HEK293 (cell line): ENCODE measurements around the gene MTOR.

Experiments used
- CTCF ChIP-seq: fragments of 450-650 bp; formaldehyde crosslinking; IDR thresholded peaks from 2 replicates; pipeline ENCODE4 v1.5.1; 2016; ENCODE audit warnings: missing biosample characterization, missing genetic modification characterization
- HOXA7 ChIP-seq: sonication (generic); formaldehyde crosslinking; IDR thresholded peaks from 2 replicates; pipeline ENCODE4 v1.8.1; 2022; ENCODE audit warnings: missing genetic modification reagents, borderline replicate concordance
- IKZF3 ChIP-seq: fragments of 450-650 bp; IDR thresholded peaks from 2 replicates; pipeline ENCODE4 v1.5.0; 2018; ENCODE audit warnings: missing biosample characterization, mild to moderate bottlenecking, missing genetic modification characterization, moderate library complexity
- PATZ1 ChIP-seq: fragments of 450-650 bp; formaldehyde crosslinking; IDR thresholded peaks from 2 replicates; pipeline ENCODE4 v1.5.1; 2016; ENCODE audit warnings: missing biosample characterization, missing genetic modification characterization
- PRDM1 ChIP-seq: fragments of 450-650 bp; formaldehyde crosslinking; IDR thresholded peaks from 2 replicates; pipeline ENCODE4; 2016; ENCODE audit warnings: missing biosample characterization, missing genetic modification characterization
- SP2 ChIP-seq: fragments of 450-650 bp; formaldehyde crosslinking; IDR thresholded peaks from 2 replicates; pipeline ENCODE4 v1.5.1; 2016; ENCODE audit warnings: missing biosample characterization, missing genetic modification characterization
- ZBTB17 ChIP-seq: fragments of 450-650 bp; formaldehyde crosslinking; IDR thresholded peaks from 2 replicates; pipeline ENCODE4 v1.5.1; 2016; ENCODE audit warnings: missing biosample characterization, missing genetic modification characterization
- ZBTB7A ChIP-seq: fragments of 450-650 bp; formaldehyde crosslinking; IDR thresholded peaks from 2 replicates; pipeline ENCODE4 v1.5.1; 2016; ENCODE audit warnings: low read depth, missing biosample characterization, missing genetic modification characterization
- ZNF362 ChIP-seq: fragments of 450-650 bp; formaldehyde crosslinking; IDR thresholded peaks from 2 replicates; pipeline ENCODE4 v1.5.1; 2016; ENCODE audit warnings: missing biosample characterization, missing genetic modification characterization
- ZNF426 ChIP-seq: fragments of 450-650 bp; formaldehyde crosslinking; IDR thresholded peaks from 2 replicates; pipeline ENCODE4 v1.5.1; 2017; ENCODE audit warnings: missing biosample characterization, missing genetic modification characterization, mild to moderate bottlenecking, inconsistent platforms, moderate library complexity
- ZNF521 ChIP-seq: fragments of 450-650 bp; formaldehyde crosslinking; IDR thresholded peaks from 2 replicates; pipeline ENCODE4 v1.5.1; 2017; ENCODE audit warnings: missing biosample characterization, mild to moderate bottlenecking, missing genetic modification characterization
- TF ChIP-seq, protein P1 (sequence below): fragments of 450-650 bp; formaldehyde crosslinking; optimal IDR thresholded peaks from 2 replicates; pipeline ENCODE3; 2016; ENCODE audit warnings: missing biosample characterization, mild to moderate bottlenecking, missing genetic modification characterization

DNA sequence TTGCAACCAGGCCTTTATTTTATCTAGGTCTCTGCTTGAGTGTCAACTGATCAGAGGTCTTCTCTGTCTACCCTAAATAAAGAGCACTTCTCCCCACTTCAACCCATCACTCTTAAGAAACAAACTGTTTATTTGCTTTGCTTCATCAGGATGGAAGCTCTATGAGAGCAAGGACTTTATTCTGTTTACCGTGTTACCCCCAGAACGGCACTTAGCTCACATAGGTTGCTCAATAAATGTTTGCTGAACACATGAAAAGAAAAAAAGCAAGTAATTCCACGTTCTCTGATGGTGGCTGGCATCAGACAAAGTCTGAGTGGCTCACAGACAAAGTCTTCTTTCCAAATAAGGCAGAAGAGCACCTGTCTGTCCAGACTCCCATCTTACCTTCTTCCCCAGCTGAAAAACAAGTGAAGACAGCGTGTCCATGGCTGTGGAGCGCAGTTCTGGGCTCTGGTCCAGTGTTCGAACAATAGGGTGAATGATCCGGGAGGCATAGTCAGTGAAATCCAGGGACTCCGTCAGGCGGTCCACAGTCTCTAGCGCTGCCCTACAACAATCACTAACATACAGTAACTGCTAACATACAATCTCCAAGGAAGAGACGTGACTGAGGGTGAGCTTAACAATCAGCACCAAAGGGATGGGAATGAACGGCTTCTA lies 50.3 kb downstream of the MTOR start:
- TF ChIP-seq PATZ1 (tag by site-specific recombination) (no peak), CTCF (tag by site-specific recombination) (no peak), SP2 (tag by site-specific recombination) (no peak), IKZF3 (tag by site-specific recombination) (no peak), ZBTB7A (tag by site-specific recombination) (no peak), PRDM1 (no peak), ZNF426 (tag by site-specific recombination) (no peak), HOXA7 (CRISPR knock-in tag) (no peak), ZBTB17 (tag by site-specific recombination) (no peak), ZNF362 (tag by site-specific recombination) (no peak), ZNF521 (no peak)
- TF ChIP-seq, protein P1, sequence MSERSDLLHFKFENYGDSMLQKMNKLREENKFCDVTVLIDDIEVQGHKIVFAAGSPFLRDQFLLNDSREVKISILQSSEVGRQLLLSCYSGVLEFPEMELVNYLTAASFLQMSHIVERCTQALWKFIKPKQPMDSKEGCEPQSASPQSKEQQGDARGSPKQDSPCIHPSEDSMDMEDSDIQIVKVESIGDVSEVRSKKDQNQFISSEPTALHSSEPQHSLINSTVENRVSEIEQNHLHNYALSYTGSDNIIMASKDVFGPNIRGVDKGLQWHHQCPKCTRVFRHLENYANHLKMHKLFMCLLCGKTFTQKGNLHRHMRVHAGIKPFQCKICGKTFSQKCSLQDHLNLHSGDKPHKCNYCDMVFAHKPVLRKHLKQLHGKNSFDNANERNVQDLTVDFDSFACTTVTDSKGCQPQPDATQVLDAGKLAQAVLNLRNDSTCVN = no peak
